DMS153 (cell line): Measurements from ENCODE around the gene PPA2.
"Not testable (repeated sequence)": the region's sequence is repeated elsewhere in the genome, so short reads cannot be mapped to it uniquely, and the experiment has no call there.

Experiments
- DNase-seq: peaks from one replicate; lab custom pipeline; 2025; lab: John Stamatoyannopoulos, UW

Gene PPA2

GRCh38 chr4:105473324-105474098 is at the start of gene PPA2:
Gene PPA2, minus strand, starts transcription at chr4:105474062. Its CDS starts 12 bp downstream, at chr4:105474050.
- DNase-seq = peak; percentile 81

- no peak for DNase-seq
Measured at GRCh38 chr4:105520819-105521790, 47.2 kb upstream of the PPA2 start.

- no peak for DNase-seq
Measured at GRCh38 chr4:105510245-105510644, 36.4 kb upstream of the PPA2 start.

GRCh38 chr4:105509714-105510113 is 35.9 kb upstream of the PPA2 start:
- no peak for DNase-seq

- no peak for DNase-seq
Measured at GRCh38 chr4:105509291-105509690, 35.4 kb upstream of the PPA2 start.

GRCh38 chr4:105504744-105505143 is 30.9 kb upstream of the PPA2 start:
- no peak for DNase-seq

GRCh38 chr4:105503484-105503883 is 29.6 kb upstream of the PPA2 start:
- no peak for DNase-seq

- no peak for DNase-seq
Measured at GRCh38 chr4:105496899-105497298, 23.0 kb upstream of the PPA2 start.

- DNase-seq = no peak
Measured at GRCh38 chr4:105495667-105496066, 21.8 kb upstream of the PPA2 start.

- no peak for DNase-seq
Measured at GRCh38 chr4:105490523-105490922, 16.7 kb upstream of the PPA2 start.

GRCh38 chr4:105483840-105484239 is 10.0 kb upstream of the PPA2 start:
- DNase-seq = no peak

- no peak for DNase-seq
Measured at GRCh38 chr4:105474099-105474518, 247 bp upstream of the PPA2 start.

- DNase-seq = no peak
Measured at GRCh38 chr4:105472871-105473323, 965 bp downstream of the PPA2 start.

- DNase-seq = peak; percentile 54
Measured at GRCh38 chr4:105471566-105472176, 2.2 kb downstream of the PPA2 start.

GRCh38 chr4:105470766-105471165 is 3.1 kb downstream of the PPA2 start:
- DNase-seq = no peak

- no peak for DNase-seq
Measured at GRCh38 chr4:105469736-105470135, 4.1 kb downstream of the PPA2 start.

GRCh38 chr4:105466580-105466979 is 7.3 kb downstream of the PPA2 start:
- no peak for DNase-seq

- DNase-seq = not testable (repeated sequence)
Measured at GRCh38 chr4:105464563-105464962, 9.3 kb downstream of the PPA2 start.

GRCh38 chr4:105462576-105462975 is 11.3 kb downstream of the PPA2 start:
- DNase-seq = no peak

- no peak for DNase-seq
Measured at GRCh38 chr4:105461621-105462382, 12.1 kb downstream of the PPA2 start.

- no peak for DNase-seq
Measured at GRCh38 chr4:105461221-105461620, 12.6 kb downstream of the PPA2 start.

- DNase-seq = no peak
Measured at GRCh38 chr4:105460306-105460705, 13.6 kb downstream of the PPA2 start.
